VCaP (cell line): ENCODE results near the gene ZSWIM3.

ENCODE experiments used
- H3K27ac ChIP-seq: fragments of 450-650 bp; 2 replicates; pipeline ENCODE4 v1.5.1; 2017
- TF ChIP-seq, protein P1 (sequence below): fragments of 450-650 bp; conservative IDR thresholded peaks from 2 replicates; pipeline ENCODE4 v1.5.1; 2017; ENCODE audit warnings: mild to moderate bottlenecking, moderate library complexity

Gene ZSWIM3

DNA sequence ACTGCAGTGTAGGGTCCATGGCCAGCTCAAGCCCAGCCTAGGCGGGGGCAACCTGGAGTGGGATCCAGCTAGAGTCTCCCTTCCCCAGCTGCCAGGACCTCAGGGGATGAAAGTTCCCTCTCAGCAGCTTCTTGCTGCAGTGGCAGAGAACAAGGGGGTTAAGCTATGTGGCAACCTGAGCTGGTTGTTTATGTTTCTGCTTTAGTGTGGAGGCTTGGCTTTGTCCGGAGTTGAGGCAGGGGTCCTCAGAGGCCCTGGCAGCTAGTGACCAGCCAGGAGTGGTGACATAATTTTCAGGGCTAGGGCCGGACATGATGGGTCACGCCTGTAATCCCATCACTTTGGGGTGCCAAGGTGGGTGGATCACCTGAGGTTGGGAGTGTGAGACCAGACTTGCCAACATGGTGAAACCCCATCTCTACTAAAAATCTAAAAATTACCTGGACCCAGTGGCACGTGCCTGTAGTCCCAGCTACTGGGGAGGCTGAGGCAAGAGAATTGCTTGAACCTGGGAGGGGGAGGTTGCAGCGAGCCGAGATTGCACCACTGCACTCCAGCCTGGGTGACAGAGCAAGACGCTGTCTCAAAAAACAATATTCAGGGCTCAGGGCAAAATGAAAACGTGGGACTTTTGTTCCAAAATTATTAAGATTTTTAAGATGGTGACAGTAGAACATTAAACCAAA lies 68.5 kb downstream of the ZSWIM3 start:
- H3K27ac ChIP-seq, result no peak overlapping the region
- TF ChIP-seq, protein P1, sequence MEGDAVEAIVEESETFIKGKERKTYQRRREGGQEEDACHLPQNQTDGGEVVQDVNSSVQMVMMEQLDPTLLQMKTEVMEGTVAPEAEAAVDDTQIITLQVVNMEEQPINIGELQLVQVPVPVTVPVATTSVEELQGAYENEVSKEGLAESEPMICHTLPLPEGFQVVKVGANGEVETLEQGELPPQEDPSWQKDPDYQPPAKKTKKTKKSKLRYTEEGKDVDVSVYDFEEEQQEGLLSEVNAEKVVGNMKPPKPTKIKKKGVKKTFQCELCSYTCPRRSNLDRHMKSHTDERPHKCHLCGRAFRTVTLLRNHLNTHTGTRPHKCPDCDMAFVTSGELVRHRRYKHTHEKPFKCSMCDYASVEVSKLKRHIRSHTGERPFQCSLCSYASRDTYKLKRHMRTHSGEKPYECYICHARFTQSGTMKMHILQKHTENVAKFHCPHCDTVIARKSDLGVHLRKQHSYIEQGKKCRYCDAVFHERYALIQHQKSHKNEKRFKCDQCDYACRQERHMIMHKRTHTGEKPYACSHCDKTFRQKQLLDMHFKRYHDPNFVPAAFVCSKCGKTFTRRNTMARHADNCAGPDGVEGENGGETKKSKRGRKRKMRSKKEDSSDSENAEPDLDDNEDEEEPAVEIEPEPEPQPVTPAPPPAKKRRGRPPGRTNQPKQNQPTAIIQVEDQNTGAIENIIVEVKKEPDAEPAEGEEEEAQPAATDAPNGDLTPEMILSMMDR, result no peak

DNA sequence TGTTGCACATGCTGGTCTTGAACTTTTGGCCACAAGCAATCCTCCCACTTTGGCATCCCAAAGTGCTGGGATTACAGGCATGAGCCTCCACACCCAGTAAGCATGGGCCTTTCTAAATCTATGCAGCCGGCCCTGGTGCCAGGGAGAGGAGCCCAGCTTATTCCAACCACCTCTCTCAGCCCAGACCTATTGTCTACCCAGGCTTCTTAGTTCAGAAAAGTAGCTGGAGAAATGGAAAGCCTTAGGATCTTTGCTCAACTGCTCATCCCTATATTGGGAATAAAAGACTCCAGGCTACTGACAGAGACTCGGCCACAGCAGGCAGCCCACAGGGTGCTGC lies 69.3 kb downstream of the ZSWIM3 start:
- TF ChIP-seq, protein P1, result no peak
- H3K27ac ChIP-seq, result no peak overlapping the region

DNA sequence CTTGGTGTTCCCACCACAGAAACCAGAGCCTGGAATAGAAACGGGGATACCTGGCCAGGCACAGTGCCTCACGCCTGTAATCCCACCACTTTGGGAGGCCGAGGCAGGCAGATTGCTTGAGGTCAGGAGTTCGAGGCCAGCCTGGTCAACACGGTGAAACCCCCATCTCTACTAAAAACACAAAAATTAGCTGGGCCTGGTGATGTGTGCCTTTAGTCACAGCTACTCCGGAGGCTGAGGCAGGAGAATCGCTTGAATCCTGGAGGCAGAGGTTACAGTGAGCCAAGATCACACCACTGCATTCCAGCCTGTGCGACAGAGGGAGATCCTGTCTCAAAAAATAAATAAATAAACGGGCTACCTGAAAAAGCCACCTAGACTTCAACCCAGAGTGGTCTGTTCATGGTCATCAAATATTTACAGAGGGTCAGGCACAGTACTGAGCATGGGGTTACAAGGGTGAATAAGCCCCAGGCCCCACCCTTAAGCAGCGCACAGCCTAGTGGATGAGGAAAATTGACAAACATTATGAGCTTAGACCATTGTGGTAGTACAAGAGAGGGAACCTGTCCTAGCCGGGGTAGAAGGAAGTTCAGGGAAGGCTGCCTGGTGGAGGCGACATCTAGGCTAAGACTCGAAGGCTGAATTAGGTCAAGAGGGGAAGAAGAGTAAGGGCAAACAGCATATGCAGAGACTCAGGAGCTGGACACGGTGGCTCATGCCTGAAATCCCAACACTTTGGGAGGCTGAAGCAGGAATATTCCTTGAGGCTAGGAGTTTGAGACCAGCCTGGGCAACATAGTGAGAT lies 69.9 kb downstream of the ZSWIM3 start:
- TF ChIP-seq, protein P1, result no peak
- no peak overlapping the region for H3K27ac ChIP-seq
